ENCODE results near the gene PCMT1.

- TF ChIP-seq CTCF (IDR thresholded peaks at IDR 0.05; ENCODE audit: insufficient read depth, low read length) (no peak), POLR2AphosphoS5 (IDR thresholded peaks at IDR 0.05; ENCODE audit: low read depth) (no peak)
Measured at GRCh38 chr6:149852180-149852579, 102.6 kb downstream of the PCMT1 start.
